GM12878 (cell line): Measurements from ENCODE around the gene SLC38A7. TPM values are rescaled to one million over a fixed set of nuclear protein-coding genes. Genes with fewer than 3 reads are reported as not detected.

Experiments
- ATAC-seq: fragments of 200-7000 bp; cut with Tn5 transposase; 3 replicates; pipeline ENCODE4 v1.9.1; 2020; ENCODE audit warnings: mild to moderate bottlenecking, moderate library complexity
- BruUV-seq: library from RNA; stranded (reverse); fragments of 400-500 nt; replicated peaks from 2 replicates; lab custom pipeline; 2021; lab: Mats Ljungman, UMichigan
- CTCF ChIA-PET: fragments of 300-600 bp; sonication (Branson Sonifier 250); formaldehyde crosslinking; extraction: SDS; loops from one replicate; lab custom pipeline; 2021; ENCODE audit warnings: inconsistent platforms; lab: Yijun Ruan, JAX
- POLR2A ChIA-PET: fragments of 350-600 bp; formaldehyde crosslinking; extraction: SDS; loops from one replicate; lab custom pipeline; 2021; ENCODE audit warnings: inconsistent platforms; lab: Charles Lee
- RAD21 ChIA-PET: fragments of 300-600 bp; sonication (Branson Sonifier 250); formaldehyde crosslinking; loops from one replicate; lab custom pipeline; 2023; ENCODE audit warnings: antibody characterized with exemption; ENCODE audit not compliant: unreplicated experiment; lab: Charles Lee
- SMC1A ChIA-PET: fragments of 300-600 bp; sonication (Branson Sonifier 250); formaldehyde crosslinking; loops from one replicate; lab custom pipeline; 2023; ENCODE audit not compliant: unreplicated experiment, uncharacterized antibody; lab: Charles Lee
- DNase-seq: peaks from one replicate; pipeline ENCODE4 v3.0.0-alpha.2; 2011; ENCODE audit warnings: low read depth, low spot score
- FAIRE-seq: peaks from 3 replicates; lab custom pipeline; 2011; peaks lifted over from hg19 to GRCh38; lab: Jason Lieb, UNC
- H2AFZ ChIP-seq: 2 replicates; pipeline ENCODE4 v1.6.0; 2011; ENCODE audit warnings: low read depth, low read length, control low read depth; ENCODE audit not compliant: control insufficient read depth
- H3K27ac ChIP-seq: 2 replicates; pipeline ENCODE4 v1.5.1; 2011; ENCODE audit warnings: control low read depth; ENCODE audit not compliant: control insufficient read depth, insufficient read depth
- H3K27me3 ChIP-seq, 2 experiments: replicated peaks in 1 of 2; 2 replicates each; pipeline versions ENCODE4 v1.6.0 to v1.6.1; 2011; ENCODE audit warnings: low read length in 1 of 2; ENCODE audit not compliant: control insufficient read depth in 2 of 2, insufficient read depth in 2 of 2
- H3K36me3 ChIP-seq, 2 experiments: 2 replicates each; pipeline ENCODE4 v1.5.1; 2011; ENCODE audit warnings: low read length in 1 of 2; ENCODE audit not compliant: control insufficient read depth in 2 of 2, insufficient read depth in 2 of 2
- H3K4me1 ChIP-seq: 2 replicates; pipeline ENCODE4 v1.6.1; 2011; ENCODE audit warnings: mild to moderate bottlenecking, low read length, moderate library complexity, mixed read lengths; ENCODE audit not compliant: control insufficient read depth, insufficient read depth
- H3K4me2 ChIP-seq: 2 replicates; pipeline ENCODE4 v1.6.0; 2011; ENCODE audit warnings: control low read depth; ENCODE audit not compliant: control insufficient read depth, insufficient read depth
- H3K4me3 ChIP-seq: fragments of 200-600 bp; sonication (generic); 2 replicates; pipeline ENCODE4 v1.5.1; 2016
- H3K79me2 ChIP-seq: 2 replicates; pipeline ENCODE4 v1.6.0; 2011; ENCODE audit warnings: low read length; ENCODE audit not compliant: control insufficient read depth, insufficient read depth
- H3K9ac ChIP-seq: 2 replicates; pipeline ENCODE4 v1.8.0; 2011; ENCODE audit warnings: low read length, control low read depth, mixed read lengths; ENCODE audit not compliant: control insufficient read depth, insufficient read depth
- H3K9me3 ChIP-seq: replicated peaks from 3 replicates; pipeline ENCODE4 v1.5.1; 2011; ENCODE audit warnings: mild to moderate bottlenecking, low read length; ENCODE audit not compliant: control insufficient read depth, insufficient read depth
- H4K20me1 ChIP-seq: 2 replicates; pipeline ENCODE4 v1.6.0; 2011; ENCODE audit not compliant: control insufficient read depth, insufficient read depth
- BMI1 ChIP-seq: fragments of 450-650 bp; IDR thresholded peaks from 2 replicates; pipeline ENCODE4 v1.6.1; 2016; ENCODE audit warnings: mild to moderate bottlenecking, moderate library complexity, borderline replicate concordance
- CREB1 ChIP-seq: IDR thresholded peaks from 2 replicates; pipeline ENCODE4 v1.6.1; 2012; ENCODE audit warnings: low read depth, mild to moderate bottlenecking, inconsistent platforms
- CTCF ChIP-seq, 3 experiments: IDR thresholded peaks in 2 of 3; conservative IDR thresholded peaks in 1 of 3; 2 replicates each; pipeline ENCODE4 v1.5.1; 2011; ENCODE audit warnings: low read depth in 3 of 3, low read length in 3 of 3, mild to moderate bottlenecking in 3 of 3, control low read depth in 2 of 3, moderate library complexity in 2 of 3, inconsistent platforms in 1 of 3, mixed read lengths in 1 of 3; ENCODE audit not compliant: control insufficient read depth in 2 of 3, insufficient read depth in 1 of 3; ENCODE audit errors: extremely low read depth in 1 of 3
- EGR1 ChIP-seq, 2 experiments: IDR thresholded peaks; 1 replicate in 1 of 2; 2 replicates in 1 of 2; pipeline ENCODE4 v1.6.1; 2011 to 2012; ENCODE audit warnings: low read depth in 2 of 2, low read length in 2 of 2, borderline replicate concordance in 1 of 2, mild to moderate bottlenecking in 1 of 2, moderate library complexity in 1 of 2
- FOXM1 ChIP-seq: IDR thresholded peaks from 2 replicates; pipeline ENCODE4 v1.6.1; 2012; ENCODE audit warnings: low read depth, mild to moderate bottlenecking, inconsistent platforms, low read length, moderate library complexity
- IKZF2 ChIP-seq, 2 experiments: fragments of 450-650 bp; IDR thresholded peaks; 2 replicates each; pipeline ENCODE4 v1.6.1; 2017; ENCODE audit warnings: mild to moderate bottlenecking in 2 of 2, moderate library complexity in 2 of 2
- KLF5 ChIP-seq: fragments of 450-650 bp; IDR thresholded peaks from 2 replicates; pipeline ENCODE4 v1.6.1; 2014; ENCODE audit warnings: mild to moderate bottlenecking; ENCODE audit not compliant: partially characterized antibody
- MAX ChIP-seq: IDR thresholded peaks from 2 replicates; pipeline ENCODE4 v1.6.1; 2012; ENCODE audit warnings: low read depth, low read length, improper control_type of control experiment
- MEF2A ChIP-seq: IDR thresholded peaks from 2 replicates; pipeline ENCODE4 v1.6.1; 2011; ENCODE audit warnings: low read depth, mild to moderate bottlenecking, low read length, moderate library complexity; ENCODE audit not compliant: insufficient read depth
- NFXL1 ChIP-seq: fragments of 450-650 bp; IDR thresholded peaks from 2 replicates; pipeline ENCODE4 v1.6.1; 2017; ENCODE audit warnings: antibody characterized with exemption, mild to moderate bottlenecking, borderline replicate concordance
- NR2F1 ChIP-seq: fragments of 450-650 bp; conservative IDR thresholded peaks from 2 replicates; pipeline ENCODE4 v1.6.1; 2017; ENCODE audit warnings: mild to moderate bottlenecking
- NRF1 ChIP-seq: conservative IDR thresholded peaks from 2 replicates; pipeline ENCODE4 v1.6.1; 2011; ENCODE audit warnings: mild to moderate bottlenecking, low read depth, low read length, improper control_type of control experiment
- PAX5 ChIP-seq: IDR thresholded peaks from 2 replicates; pipeline ENCODE4 v1.6.1; 2011; ENCODE audit warnings: low read depth, low read length, borderline replicate concordance
- POU2F2 ChIP-seq: IDR thresholded peaks from 3 replicates; pipeline ENCODE4 v1.6.1; 2011; ENCODE audit warnings: low read depth, mild to moderate bottlenecking, low read length, borderline replicate concordance
- SMARCA5 ChIP-seq: fragments of 450-650 bp; IDR thresholded peaks from 2 replicates; pipeline ENCODE4 v1.6.1; 2017; ENCODE audit warnings: mild to moderate bottlenecking
- SREBF1 ChIP-seq: IDR thresholded peaks from 2 replicates; pipeline ENCODE4 v1.6.1; 2012; ENCODE audit warnings: mild to moderate bottlenecking, low read length
- STAT1 ChIP-seq: fragments of 450-650 bp; conservative IDR thresholded peaks from 2 replicates; pipeline ENCODE4 v1.6.1; 2014; ENCODE audit warnings: antibody characterized with exemption, mild to moderate bottlenecking
- TARDBP ChIP-seq: IDR thresholded peaks from 2 replicates; pipeline ENCODE4 v1.6.1; 2016; ENCODE audit warnings: borderline replicate concordance
- YBX1 ChIP-seq: fragments of 450-650 bp; IDR thresholded peaks from 2 replicates; pipeline ENCODE4 v1.6.1; 2016; ENCODE audit warnings: antibody characterized with exemption
- ZSCAN29 ChIP-seq: fragments of 450-650 bp; IDR thresholded peaks from 2 replicates; pipeline ENCODE4 v1.6.1; 2017; ENCODE audit warnings: mild to moderate bottlenecking, moderate library complexity
- WGBS: methylation state at CpG from one replicate; pipeline ENCODE4 v1.1.6; 2016; ENCODE audit warnings: low lambda C conversion rate; ENCODE audit not compliant: insufficient replicate concordance, insufficient coverage; ENCODE audit errors: missing lambda C conversion rate; 5-methylcytosine and 5-hydroxymethylcytosine counted together
- in situ Hi-C: fragments of 300-500 bp; cut with MboI; formaldehyde crosslinking; loops from 9 replicates; pipeline ENCODE4 v1.14.3; 2018; ENCODE audit warnings: mixed read lengths
- intact Hi-C: fragments of 100-400 bp; cut with micrococcal nuclease; formaldehyde crosslinking; loops from one replicate; pipeline ENCODE4 v1.14.2; 2022; ENCODE audit not compliant: unreplicated experiment
- polyA plus RNA-seq, 11 experiments: library from polyadenylated mRNA; depleted of rRNA in 4 of 11; unstranded in 6 of 11; stranded (reverse) in 5 of 11; fragments of >200 nt; fragmentation: Nextera tagmentation in 4 of 11; fragmentation: Illumina TruSeq in 1 of 11; extraction: Ambion mirVana in 4 of 11; extraction: Trizol in 1 of 11; gene quantifications; 1 replicate in 1 of 11; 2 replicates in 10 of 11; pipeline versions ENCODE4 v1.2.1 to v1.2.3, GENCODE V29; 2011 to 2016; ENCODE audit warnings: inconsistent platforms in 2 of 11, missing spikeins in 2 of 11, low read depth in 1 of 11
- total RNA-seq, 4 experiments: library from RNA; depleted of rRNA in 3 of 4; stranded (reverse); fragments of >200 nt in 3 of 4; fragmentation: Illumina TruSeq in 1 of 4; extraction: Trizol in 1 of 4; gene quantifications; 2 replicates each; pipeline versions ENCODE4 v1.2.1 to v1.2.3, GENCODE V29; 2013 to 2021

Gene SLC38A7
- total and polyA plus RNA-seq, 10 of the 15 experiments (the other 5 are each of a cell fraction or from before 2014, with no cell fraction given), result 1.4 to 7.8 (median 4.7) TPM

GRCh38 chr16:58634265-58634802 is 50.2 kb downstream of the SLC38A7 start (continued):
- TF ChIP-seq CTCF (IDR thresholded peaks at IDR 0.05 in 2 of 3, conservative IDR thresholded peaks at IDR 0.05 in 1 of 3; ENCODE audit: control insufficient read depth in 2 of 3, extremely low read depth in 1 of 3, insufficient read depth in 1 of 3, low read depth in 3 of 3, low read length in 3 of 3) (no peak), KLF5 (no peak), SREBF1 (no peak), NRF1 (no peak), NFXL1 (no peak), STAT1 (no peak), SMARCA5 (no peak)
- TF ChIP-seq, all 136 proteins: peak for 0

- Histone ChIP-seq H3K4me2 (peak within 1 kb of the TSS; percentile 91), H4K20me1 (peaks cover under 1% of the 10 kb centered on the region; the same call in 1 of the 2 replicates), H3K4me1 (no peaks in the 10 kb centered on the region; the same call in 1 of the 2 replicates), H3K4me3 (peak within 1 kb of the TSS; percentile 85), H3K27me3 (no peaks in the 10 kb centered on the region), H3K9ac (peak within 1 kb of the TSS; percentile 99), H3K27ac (peak within 1 kb of the TSS; percentile 96), H3K36me3 (peaks cover 0 to under 1% of the 10 kb centered on the region in 2 experiments; a peak in 2 of 4 replicates), H3K79me2 (peaks cover 44% of the 10 kb centered on the region), H2AFZ (peak within 1 kb of the TSS; percentile 99), H3K9me3 (no peaks in the 10 kb centered on the region)
- ChIA-PET POLR2A (interaction anchor here (0.6 to 1.0 kb wide), 2 partner anchors 112 to 605 kb away, joined by 5 to 9 read pairs; no protein-coding TSS in a partner anchor), SMC1A (no interaction called here), CTCF (interaction anchor here (1.3 kb wide), 1 partner anchor 116 kb away, joined by 3 read pairs; no protein-coding TSS in a partner anchor), RAD21 (no interaction called here)
- WGBS, result under 1% methylated on average over 61 of the region's 61 CpGs
- in situ Hi-C loops, result loop anchor here (10.0 kb wide), 1 partner anchor 235 kb away; the partner anchor contains the start of gene GINS3
- DNase-seq (peak; percentile 97), FAIRE-seq (peak; percentile 94), ATAC-seq (peak; percentile 89)
- BruUV-seq, result no TSS peak
- intact Hi-C loops, result loop anchor here (1.0 to 5.0 kb wide), 4 partner anchors 104 to 501 kb away; partner anchors contain the start of genes CFAP20, GINS3 and GOT2
- TF ChIP-seq EGR1 (IDR thresholded peaks at IDR 0.05; ENCODE audit: borderline replicate concordance in 1 of 2, low read depth in 2 of 2, low read length in 2 of 2) (no peak), CREB1 (peak; percentile 99), IKZF2 (IDR thresholded peaks at IDR 0.05) (peak; percentile 34 to 62), SREBF1 (peak; percentile 90), PAX5 (peak; percentile 99), FOXM1 (peak; percentile 70; the same call in 1 of the 2 replicates), BMI1 (no peak; the same call in 1 of the 2 replicates), TARDBP (peak; percentile 99), YBX1 (no peak), ZSCAN29 (no peak), NR2F1 (peak; percentile 10; the same call in 1 of the 2 replicates), POU2F2 (peak; percentile 89), MEF2A (peak; percentile 28; the same call in 1 of the 2 replicates), MAX (peak; percentile 47; the same call in 1 of the 2 replicates)
Measured at GRCh38 chr16:58629733-58630640, 54.6 kb downstream of the SLC38A7 start, which contains the start of gene CNOT1. Gene CNOT1, minus strand, starts transcription at chr16:58629826. Its CDS starts 30,489 bp downstream, at chr16:58599337.
